Hematopoietic multipotent progenitor cell treated with erythropoietin and hydrocortisone succinate and interleukin-3 and kit ligand, for 8 days (in vitro differentiated cells): ENCODE measurements around the gene MFAP1.
"Not testable (repeated sequence)": the region's sequence is repeated elsewhere in the genome, so short reads cannot be mapped to it uniquely, and the experiment has no call there.

Experiments used
- DNase-seq: peaks from one replicate; pipeline ENCODE4 v3.0.0-alpha.2; 2015

The MFAP1 gene, protein sequence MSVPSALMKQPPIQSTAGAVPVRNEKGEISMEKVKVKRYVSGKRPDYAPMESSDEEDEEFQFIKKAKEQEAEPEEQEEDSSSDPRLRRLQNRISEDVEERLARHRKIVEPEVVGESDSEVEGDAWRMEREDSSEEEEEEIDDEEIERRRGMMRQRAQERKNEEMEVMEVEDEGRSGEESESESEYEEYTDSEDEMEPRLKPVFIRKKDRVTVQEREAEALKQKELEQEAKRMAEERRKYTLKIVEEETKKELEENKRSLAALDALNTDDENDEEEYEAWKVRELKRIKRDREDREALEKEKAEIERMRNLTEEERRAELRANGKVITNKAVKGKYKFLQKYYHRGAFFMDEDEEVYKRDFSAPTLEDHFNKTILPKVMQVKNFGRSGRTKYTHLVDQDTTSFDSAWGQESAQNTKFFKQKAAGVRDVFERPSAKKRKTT

GRCh38 chr15:43824302-43825246 is at the start of gene MFAP1:
TSS of gene MFAP1 (minus strand) at chr15:43824690. CDS start at chr15:43824569, 121 bp downstream.
- DNase-seq = peak; percentile 98

- DNase-seq = no peak
These were observed 49.2 kb upstream of the MFAP1 start for GRCh38 chr15:43873651-43874050.

DNA sequence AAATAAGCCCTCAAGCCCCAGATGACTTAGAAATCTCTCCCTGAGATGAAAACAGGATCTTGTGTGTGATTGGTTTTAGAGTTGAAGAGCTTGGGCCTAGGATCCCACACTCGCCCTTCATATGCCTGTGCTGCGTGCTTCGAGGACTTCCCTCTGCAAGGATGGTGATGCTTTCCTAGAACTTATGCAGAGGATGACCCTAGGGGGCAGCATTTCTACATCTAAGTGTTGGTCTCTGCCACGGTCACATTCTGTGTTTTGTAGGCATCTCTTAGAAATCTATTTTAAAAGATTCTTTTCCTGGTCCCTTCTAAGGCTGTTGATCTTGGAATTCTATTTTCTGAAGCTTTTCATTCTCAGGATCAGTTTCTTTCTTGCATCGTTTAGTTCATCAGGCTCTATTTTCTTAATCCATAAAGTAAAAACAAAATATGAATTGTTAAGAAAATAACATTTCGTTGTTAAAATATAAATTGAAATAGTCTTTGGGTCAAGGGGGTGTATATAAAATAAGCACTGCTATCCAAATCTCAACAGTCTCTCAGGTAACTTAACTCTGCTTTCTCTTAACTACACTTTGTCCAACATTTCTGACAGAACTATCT is 48.0 kb upstream of the MFAP1 start:
- peak; percentile 68 for DNase-seq

DNA sequence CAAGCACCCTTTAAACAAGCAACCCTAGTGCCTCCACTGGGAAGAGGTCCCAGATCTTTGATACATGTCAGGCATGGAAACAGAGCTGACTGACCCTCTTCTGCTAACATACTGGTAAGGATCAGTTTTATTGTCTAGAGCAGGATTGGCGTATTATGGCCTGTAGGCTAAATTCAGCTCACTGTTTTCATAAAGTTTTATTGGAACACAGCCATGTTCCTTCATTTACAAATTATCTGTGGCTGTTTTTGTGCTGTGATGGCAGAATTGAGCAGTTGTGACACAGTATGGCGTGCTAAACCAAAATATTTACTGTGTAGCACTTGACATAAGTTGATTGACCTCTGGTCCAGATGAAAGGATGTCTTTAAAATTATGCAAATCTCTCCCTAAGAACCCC is 47.3 kb upstream of the MFAP1 start:
- no peak for DNase-seq

GRCh38 chr15:43868406-43868805 is 43.9 kb upstream of the MFAP1 start:
- DNase-seq = no peak

DNA sequence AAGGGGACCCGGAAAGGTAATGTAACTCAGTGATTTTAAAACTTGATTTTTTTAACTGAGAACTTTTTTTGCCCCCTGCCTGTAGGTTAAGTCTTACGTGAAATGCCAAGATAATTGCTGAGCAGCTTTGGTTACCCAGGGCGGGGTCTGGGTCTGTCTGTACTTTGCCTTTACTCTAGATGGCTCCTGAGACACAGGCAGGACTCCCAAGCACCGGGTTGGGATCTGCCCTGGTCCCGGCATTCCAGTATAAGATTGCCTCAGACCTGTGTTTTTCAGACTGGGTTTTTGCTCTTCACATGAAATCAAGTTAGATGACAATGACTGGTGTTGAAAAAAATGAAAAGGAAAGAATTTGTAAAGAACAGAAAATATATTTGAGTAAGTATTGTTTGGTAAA is 42.6 kb upstream of the MFAP1 start:
- DNase-seq = no peak

GRCh38 chr15:43866636-43867035 is 42.1 kb upstream of the MFAP1 start:
- not testable (repeated sequence) for DNase-seq

GRCh38 chr15:43859546-43859945 is 35.1 kb upstream of the MFAP1 start:
- DNase-seq = no peak

GRCh38 chr15:43854801-43855200 is 30.3 kb upstream of the MFAP1 start:
- no peak for DNase-seq

- no peak for DNase-seq
These were observed 28.1 kb upstream of the MFAP1 start for GRCh38 chr15:43852607-43853006.

DNA sequence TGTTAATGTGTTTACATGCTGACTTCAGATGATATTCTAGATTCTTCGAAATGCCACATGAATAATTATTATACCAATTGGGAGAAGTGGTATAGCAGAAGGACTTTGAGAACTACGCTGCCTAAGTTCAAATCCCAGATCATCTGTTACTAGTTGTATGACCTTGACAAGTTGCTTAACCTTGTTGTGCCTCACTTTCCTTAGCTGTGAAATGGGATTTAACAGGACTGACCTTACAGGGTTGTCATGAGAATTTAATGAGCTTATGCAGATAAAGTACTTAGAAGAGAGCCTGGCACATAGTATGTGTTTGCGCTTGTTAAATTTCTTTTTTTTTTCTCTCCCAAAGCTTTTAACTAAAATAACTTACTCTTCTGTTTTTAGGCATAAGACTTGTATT is 26.8 kb upstream of the MFAP1 start:
- DNase-seq = no peak

GRCh38 chr15:43845421-43845820 is 20.9 kb upstream of the MFAP1 start:
- no peak for DNase-seq

- not testable (repeated sequence) for DNase-seq
These were observed 8.0 kb upstream of the MFAP1 start for GRCh38 chr15:43832485-43832884.

GRCh38 chr15:43831519-43832052 is 7.1 kb upstream of the MFAP1 start:
- not testable (repeated sequence) for DNase-seq

GRCh38 chr15:43830691-43831275 is 6.3 kb upstream of the MFAP1 start:
- not testable (repeated sequence) for DNase-seq

GRCh38 chr15:43829951-43830540 is 5.6 kb upstream of the MFAP1 start:
- DNase-seq = not testable (repeated sequence)

GRCh38 chr15:43828061-43828657 is 3.7 kb upstream of the MFAP1 start:
- DNase-seq = no peak

- DNase-seq = peak; percentile 93
These were observed 2.2 kb upstream of the MFAP1 start, which contains the start of gene WDR76 for GRCh38 chr15:43826508-43827341. TSS of gene WDR76 (plus strand) at chr15:43827002. CDS start at chr15:43827033, 31 bp downstream.

GRCh38 chr15:43826029-43826507 is 1.6 kb upstream of the MFAP1 start:
- no peak for DNase-seq

GRCh38 chr15:43825305-43825704 is 815 bp upstream of the MFAP1 start:
- DNase-seq = not testable (repeated sequence)
